HG03039 (cell line): ENCODE results near the gene MPZL1.
A peak's percentile ranks its signal among the peaks of the same experiment; 100 is the strongest.

Experiments used
- ATAC-seq: cut with Tn5 transposase; IDR thresholded peaks from one replicate; pipeline ENCODE4 v1.9.1; 2021; ENCODE audit warnings: mild to moderate bottlenecking, moderate library complexity; ENCODE audit not compliant: unreplicated experiment

Gene MPZL1

GRCh38 chr1:167695147-167695546 lies 26.6 kb upstream of the MPZL1 start:
- no peak for ATAC-seq

GRCh38 chr1:167695756-167696561 lies 25.8 kb upstream of the MPZL1 start:
- ATAC-seq: no peak

- no peak for ATAC-seq
These were observed 24.1 kb upstream of the MPZL1 start for GRCh38 chr1:167697667-167698141.

DNA sequence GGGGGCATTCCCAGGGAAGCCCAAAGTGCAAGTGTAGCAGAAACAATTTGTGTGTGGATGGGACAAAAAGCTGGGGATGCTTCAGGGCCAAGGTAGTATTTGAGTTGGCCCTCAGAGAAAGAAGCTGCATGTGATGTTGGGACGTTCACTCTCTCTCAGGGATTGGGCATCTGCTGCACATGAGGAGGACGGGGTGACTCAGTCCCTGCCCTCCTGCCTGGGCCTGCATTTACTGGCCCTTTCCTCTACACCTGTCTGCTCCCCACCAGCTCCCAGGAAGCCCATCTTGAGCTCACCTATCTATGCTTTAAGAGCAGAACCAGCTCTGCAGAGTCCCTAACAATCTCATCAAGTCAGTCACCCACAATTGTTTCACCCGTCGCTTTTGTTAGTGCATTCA lies 23.5 kb upstream of the MPZL1 start:
- no peak for ATAC-seq

- ATAC-seq: no peak
These were observed 20.3 kb upstream of the MPZL1 start for GRCh38 chr1:167701510-167701909.

- no peak for ATAC-seq
These were observed 18.2 kb upstream of the MPZL1 start for GRCh38 chr1:167703557-167703956.

DNA sequence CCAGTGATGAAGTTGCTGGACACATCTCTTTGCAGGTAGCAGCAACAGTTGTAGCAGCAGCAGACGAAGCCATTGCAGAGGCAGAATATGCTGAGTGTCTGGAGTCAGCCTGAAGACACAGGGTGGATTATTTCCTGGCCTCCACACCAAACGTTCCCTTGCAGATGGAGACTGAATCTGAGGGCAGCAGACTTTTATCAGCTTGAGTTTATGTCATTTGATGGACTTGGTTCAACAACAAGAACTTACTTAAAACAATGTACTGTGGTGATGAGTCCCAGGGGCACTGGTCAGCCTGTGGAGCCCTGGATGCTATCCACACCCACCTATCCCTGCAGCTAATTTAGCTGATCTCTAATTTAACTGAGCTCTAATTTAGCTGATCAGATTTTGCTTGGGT lies 17.1 kb upstream of the MPZL1 start:
- ATAC-seq: no peak

GRCh38 chr1:167705250-167705649 lies 16.5 kb upstream of the MPZL1 start:
- no peak for ATAC-seq

- no peak for ATAC-seq
These were observed 15.4 kb upstream of the MPZL1 start for GRCh38 chr1:167706363-167706762.

DNA sequence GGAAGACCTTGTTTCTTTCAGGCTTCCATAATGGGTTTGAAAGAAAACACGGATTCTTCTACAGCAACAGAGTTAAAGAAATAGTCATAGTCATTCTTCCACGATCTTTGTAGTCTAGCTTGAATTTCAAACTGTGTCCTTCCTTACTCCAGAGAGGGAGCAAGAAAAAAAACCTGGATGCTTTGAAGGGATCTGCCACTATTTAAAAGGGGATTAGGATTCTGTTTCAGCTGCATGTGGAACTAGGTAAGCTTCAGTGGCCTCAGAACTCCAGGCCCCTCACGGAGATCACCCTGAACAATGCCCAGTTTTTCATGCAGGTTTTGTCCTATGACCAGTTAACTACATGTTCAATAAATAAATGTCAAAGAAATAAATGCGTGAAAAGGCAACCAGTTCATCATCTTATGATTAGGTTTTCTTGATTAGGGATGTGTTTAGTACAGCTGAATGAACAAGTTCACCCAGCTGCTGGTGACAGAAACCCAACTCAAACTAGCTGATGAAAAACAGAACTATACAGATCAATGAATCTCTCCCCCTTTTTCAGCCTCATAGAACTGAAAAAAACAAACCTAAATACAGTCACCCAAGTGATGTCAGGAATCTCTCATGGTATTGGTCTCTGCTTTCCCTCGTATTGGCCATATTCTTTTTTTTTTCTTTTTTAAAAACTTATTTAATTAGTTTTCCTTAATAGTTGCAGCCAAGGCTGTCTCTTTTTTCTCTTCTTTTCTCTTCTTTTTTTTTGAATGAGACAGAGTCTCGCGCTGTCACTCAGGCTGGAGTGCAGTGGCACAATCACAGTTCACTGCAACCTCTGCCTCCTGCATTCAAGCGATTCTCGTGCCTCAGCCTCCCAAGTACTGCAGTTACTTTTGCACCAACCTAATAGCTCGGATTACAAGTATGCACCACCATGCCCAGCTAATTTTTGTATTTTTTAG lies 14.6 kb upstream of the MPZL1 start:
- ATAC-seq: peak; percentile 52

DNA sequence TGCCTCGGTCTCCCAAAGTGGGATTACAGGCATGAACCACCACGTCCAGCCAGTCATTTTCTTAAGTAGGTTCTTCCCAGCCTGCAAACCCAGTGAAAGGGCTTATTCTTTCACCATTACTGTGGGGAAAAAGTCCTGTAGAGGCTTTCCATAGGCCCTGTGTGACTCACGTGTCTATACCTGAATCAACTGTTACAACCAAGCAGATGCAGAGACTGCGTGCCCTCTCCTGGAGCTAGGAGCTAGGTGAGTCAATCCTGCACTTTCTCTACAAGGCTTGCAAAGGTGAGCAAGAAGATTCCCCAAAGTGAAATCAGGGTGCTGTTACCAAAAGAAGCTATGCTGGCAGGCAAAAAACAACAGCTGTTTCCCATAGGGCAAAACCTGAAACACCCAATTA lies 13.8 kb upstream of the MPZL1 start:
- ATAC-seq: no peak

- no peak for ATAC-seq
These were observed 12.8 kb upstream of the MPZL1 start for GRCh38 chr1:167708940-167709389.

GRCh38 chr1:167710836-167711235 lies 10.9 kb upstream of the MPZL1 start:
- ATAC-seq: no peak

- no peak for ATAC-seq
These were observed 10.0 kb upstream of the MPZL1 start for GRCh38 chr1:167711797-167712196.

GRCh38 chr1:167713330-167714081 lies 8.3 kb upstream of the MPZL1 start:
- ATAC-seq: no peak

GRCh38 chr1:167714098-167714438 lies 7.7 kb upstream of the MPZL1 start:
- ATAC-seq: peak; percentile 44

DNA sequence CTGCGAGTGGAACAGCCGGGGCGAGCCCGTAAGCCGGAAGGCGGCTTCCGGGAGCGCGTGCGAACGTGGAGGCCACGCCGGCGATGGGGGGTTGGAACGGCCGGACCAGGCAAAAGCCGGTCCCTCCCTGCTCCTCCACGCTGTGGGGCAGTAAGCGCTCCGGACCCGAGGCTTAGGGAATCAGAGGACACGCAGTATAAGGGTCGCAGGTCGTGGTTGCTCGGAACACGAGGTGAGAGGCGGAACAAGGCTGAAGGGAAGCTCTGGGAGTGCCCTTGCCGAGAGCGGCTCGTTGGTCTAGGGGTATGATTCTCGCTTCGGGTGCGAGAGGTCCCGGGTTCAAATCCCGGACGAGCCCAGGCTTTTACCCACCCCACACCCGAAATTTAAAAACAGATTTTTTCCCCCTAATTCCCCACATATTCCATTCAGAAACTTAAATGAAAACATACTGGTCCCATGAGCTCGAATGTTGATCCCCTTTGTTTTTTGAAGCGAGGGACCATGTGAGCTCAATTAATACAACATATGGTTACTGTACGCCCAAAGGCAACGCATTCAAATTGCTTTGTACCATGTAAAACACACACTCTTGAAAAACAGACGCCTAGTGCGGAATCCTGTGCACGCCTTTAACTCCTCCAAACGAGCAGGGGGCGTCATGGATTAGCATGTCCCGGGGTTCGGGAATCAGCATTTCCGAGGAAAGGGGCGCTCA lies 7.2 kb upstream of the MPZL1 start:
- ATAC-seq: peak; percentile 46

DNA sequence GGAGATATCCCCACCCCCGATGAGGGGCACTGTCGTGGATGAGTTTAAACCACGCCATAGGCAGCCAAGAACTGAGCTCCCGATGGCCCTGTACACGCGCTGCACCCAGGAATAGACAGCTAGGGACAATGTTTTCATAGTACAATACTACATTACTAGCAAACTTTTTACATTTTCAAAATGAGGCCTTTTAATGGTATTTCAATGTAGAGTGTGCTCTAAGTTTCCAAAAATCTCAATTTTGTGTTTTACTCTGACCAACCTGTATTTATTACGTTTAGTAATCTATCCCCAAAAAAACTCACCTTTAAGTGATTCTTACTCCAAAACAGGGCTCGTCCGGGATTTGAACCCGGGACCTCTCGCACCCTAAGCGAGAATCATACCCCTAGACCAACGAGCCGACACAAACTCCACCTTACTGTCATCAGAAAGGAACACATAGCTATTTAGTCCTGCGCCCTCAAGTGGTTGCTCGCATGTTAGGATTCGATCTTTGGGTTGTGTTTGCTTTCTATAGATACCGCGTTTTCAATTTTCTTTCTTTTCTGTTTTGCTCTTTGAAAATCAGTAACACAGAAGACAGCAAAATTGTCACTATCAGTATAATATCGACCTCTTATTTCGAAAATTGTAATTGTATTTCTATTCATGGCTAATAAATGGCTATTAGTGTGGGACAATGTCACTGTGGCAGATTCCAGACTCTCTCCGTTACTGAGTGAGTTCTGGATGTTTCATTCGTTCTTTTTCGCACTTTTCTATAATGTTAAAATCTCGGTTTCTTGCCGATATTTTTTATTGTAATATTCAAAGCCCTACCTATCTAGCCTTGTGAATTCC lies 6.4 kb upstream of the MPZL1 start:
- ATAC-seq: peak; percentile 36

GRCh38 chr1:167716000-167716271 lies 5.8 kb upstream of the MPZL1 start:
- no peak for ATAC-seq

- ATAC-seq: no peak
These were observed 4.4 kb upstream of the MPZL1 start for GRCh38 chr1:167717351-167717750.
